Measurements from ENCODE around the gene MYO3B. TPM values are rescaled to one million over a fixed set of nuclear protein-coding genes. Genes with fewer than 3 reads are reported as not detected.

MYO3B gene
- total and polyA plus RNA-seq, 2 of the 8 experiments (the other 6 are each of a cell fraction or from before 2014, with no cell fraction given), result 0.17 to 0.19 TPM

GRCh38 chr2:170206246-170206645 is 28.3 kb downstream of the MYO3B start (continued):
- no peak for TF ChIP-seq E2F6 (IDR thresholded peaks at IDR 0.05)
- TF ChIP-seq NANOG (IDR thresholded peaks at IDR 0.05; ENCODE audit: insufficient read depth, low read depth, low read length, poor library complexity, severe bottlenecking), result no peak
- no peak for TF ChIP-seq POLR2A (IDR thresholded peaks at IDR 0.05; ENCODE audit: control extremely low read depth in 1 of 2, low read depth in 2 of 2, low read length in 2 of 2)
- no peak for TF ChIP-seq SRF (IDR thresholded peaks at IDR 0.05; ENCODE audit: low read depth, low read length)
- TF ChIP-seq SP2 (IDR thresholded peaks at IDR 0.05; ENCODE audit: low read length), result no peak
- TF ChIP-seq CEBPB (IDR thresholded peaks at IDR 0.05; ENCODE audit: low read depth, low read length), result no peak
